ENCODE data around the gene DIAPH3.

GRCh38 chr13:60201286-60201685, 37.6 kb upstream of the DIAPH3 start:
- no peak for TF ChIP-seq POLR2A (IDR thresholded peaks at IDR 0.05)
- TF ChIP-seq, protein P1, sequence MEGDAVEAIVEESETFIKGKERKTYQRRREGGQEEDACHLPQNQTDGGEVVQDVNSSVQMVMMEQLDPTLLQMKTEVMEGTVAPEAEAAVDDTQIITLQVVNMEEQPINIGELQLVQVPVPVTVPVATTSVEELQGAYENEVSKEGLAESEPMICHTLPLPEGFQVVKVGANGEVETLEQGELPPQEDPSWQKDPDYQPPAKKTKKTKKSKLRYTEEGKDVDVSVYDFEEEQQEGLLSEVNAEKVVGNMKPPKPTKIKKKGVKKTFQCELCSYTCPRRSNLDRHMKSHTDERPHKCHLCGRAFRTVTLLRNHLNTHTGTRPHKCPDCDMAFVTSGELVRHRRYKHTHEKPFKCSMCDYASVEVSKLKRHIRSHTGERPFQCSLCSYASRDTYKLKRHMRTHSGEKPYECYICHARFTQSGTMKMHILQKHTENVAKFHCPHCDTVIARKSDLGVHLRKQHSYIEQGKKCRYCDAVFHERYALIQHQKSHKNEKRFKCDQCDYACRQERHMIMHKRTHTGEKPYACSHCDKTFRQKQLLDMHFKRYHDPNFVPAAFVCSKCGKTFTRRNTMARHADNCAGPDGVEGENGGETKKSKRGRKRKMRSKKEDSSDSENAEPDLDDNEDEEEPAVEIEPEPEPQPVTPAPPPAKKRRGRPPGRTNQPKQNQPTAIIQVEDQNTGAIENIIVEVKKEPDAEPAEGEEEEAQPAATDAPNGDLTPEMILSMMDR (IDR thresholded peaks at IDR 0.05), result no peak
